Body of pancreas (tissue), 4 donors: ENCODE measurements around the gene SCGN. TPM values are rescaled to one million over a fixed set of nuclear protein-coding genes. Genes with fewer than 3 reads are reported as not detected.

Experiments used
- ATAC-seq: fragments of 150-250 bp; one replicate; pipeline ENCODE4 v1.9.1; 2016
- DNase-seq, 4 donors: peaks; one replicate each; pipeline ENCODE4 v3.0.0-alpha.2; 2019
- H3K27ac ChIP-seq, 4 donors: fragments of 200-600 bp; sonication (generic); 1 replicate in 3 of 4; 2 replicates in 1 of 4; pipeline versions ENCODE4 v1.5.1 to v1.6.1; 2016 to 2019; ENCODE audit warnings: mild to moderate bottlenecking in 1 of 4, mixed read lengths in 1 of 4, moderate library complexity in 1 of 4
- H3K27me3 ChIP-seq, 2 donors: fragments of 200-600 bp; sonication (generic); one replicate each; pipeline ENCODE4 v1.6.0; 2016; ENCODE audit warnings: mild to moderate bottlenecking in 1 of 2
- H3K36me3 ChIP-seq, 2 donors: fragments of 200-600 bp; sonication (generic); replicated peaks in 1 of 2; 2 replicates each; pipeline ENCODE4 v1.5.1; 2016; ENCODE audit warnings: low read depth in 2 of 2; ENCODE audit not compliant: insufficient read depth in 1 of 2
- H3K4me1 ChIP-seq: fragments of 200-600 bp; sonication (generic); one replicate; pipeline ENCODE4 v1.6.0; 2016
- H3K4me3 ChIP-seq, 2 donors: fragments of 200-600 bp; sonication (generic); 1 replicate in 1 of 2; 2 replicates in 1 of 2; pipeline ENCODE4 v1.5.1; 2016 to 2019
- H3K9me3 ChIP-seq, 3 donors: fragments of 200-600 bp; sonication (generic); 1 replicate in 2 of 3; 2 replicates in 1 of 3; pipeline ENCODE4 v1.5.1; 2016
- CTCF ChIP-seq, 7 experiments: fragments of 450-650 bp in 4 of 7; fragments of 200-600 bp in 3 of 7; sonication (generic) in 3 of 7; IDR thresholded peaks; one replicate each; pipeline ENCODE4 v1.5.1; 2016 to 2019; ENCODE audit warnings: antibody characterized with exemption in 7 of 7
- POLR2A ChIP-seq, 3 donors: fragments of 450-650 bp; IDR thresholded peaks; one replicate each; pipeline ENCODE4 v1.6.1; 2016; ENCODE audit warnings: antibody characterized with exemption in 3 of 3, mild to moderate bottlenecking in 2 of 3
- WGBS, 2 donors: methylation state at CpG; one replicate each; pipeline ENCODE4 v1.1.5; 2017; 5-methylcytosine and 5-hydroxymethylcytosine counted together
- intact Hi-C: fragments of 100-400 bp; cut with DNase I; formaldehyde crosslinking; loops from one replicate; pipeline ENCODE4 v1.15.1; 2023
- total RNA-seq, 2 donors: library from RNA; depleted of rRNA; stranded (reverse); fragments of >200 nt; gene quantifications; one replicate each; pipeline ENCODE4 v1.1.0, GENCODE V29; 2016

The SCGN gene
- total RNA-seq, 2 donors from 2014 or later = 26.7 to 38.1 TPM

- H3K4me3 ChIP-seq = no peak overlapping the region
- H3K4me1 ChIP-seq = peaks cover 5% of the 10 kb centered on the region
- no peak for TF ChIP-seq CTCF (IDR thresholded peaks at IDR 0.05)
- TF ChIP-seq POLR2A (IDR thresholded peaks at IDR 0.05) = no peak
- no peaks in the 10 kb centered on the region for H3K9me3 ChIP-seq
- H3K27ac ChIP-seq = no peak overlapping the region
- H3K27me3 ChIP-seq = no peaks in the 10 kb centered on the region
- no peaks in the 10 kb centered on the region for H3K36me3 ChIP-seq
- no peak for ATAC-seq
- DNase-seq = no peak
- 83 to 84% methylated on average over 4 of the region's 4 CpGs for WGBS, 2 donors
- intact Hi-C loops = no loop called here
Observed at GRCh38 chr6:25628471-25629197, 23.4 kb upstream of the SCGN start.

GRCh38 chr6:25629198-25629576, 22.8 kb upstream of the SCGN start:
- no peaks in the 10 kb centered on the region for H3K9me3 ChIP-seq
- no peaks in the 10 kb centered on the region for H3K36me3 ChIP-seq
- TF ChIP-seq CTCF (IDR thresholded peaks at IDR 0.05) = no peak
- H3K27me3 ChIP-seq = no peaks in the 10 kb centered on the region
- H3K4me1 ChIP-seq = no peaks in the 10 kb centered on the region
- no peak overlapping the region for H3K4me3 ChIP-seq
- 20 to 21% methylated on average over 4 of the region's 4 CpGs for WGBS, 2 donors
- intact Hi-C loops = no loop called here
- no peak overlapping the region for H3K27ac ChIP-seq
- peak in 2 of 4 donors; percentile 8 to 22 for DNase-seq
- no peak for ATAC-seq

GRCh38 chr6:25630508-25631278, 21.3 kb upstream of the SCGN start:
- H3K27ac ChIP-seq = no peak overlapping the region
- no peak overlapping the region for H3K4me3 ChIP-seq
- intact Hi-C loops = no loop called here
- no peaks in the 10 kb centered on the region for H3K4me1 ChIP-seq
- WGBS, 2 donors = 59 to 62% methylated on average over 4 of the region's 4 CpGs
- no peaks in the 10 kb centered on the region for H3K9me3 ChIP-seq
- no peaks in the 10 kb centered on the region for H3K36me3 ChIP-seq
- no peak for DNase-seq
- H3K27me3 ChIP-seq = no peaks in the 10 kb centered on the region
- ATAC-seq = no peak
- TF ChIP-seq POLR2A (IDR thresholded peaks at IDR 0.05) = no peak
- no peak for TF ChIP-seq CTCF (IDR thresholded peaks at IDR 0.05)

GRCh38 chr6:25635886-25636317, 16.1 kb upstream of the SCGN start:
- intact Hi-C loops = no loop called here
- DNase-seq = no peak
- Histone ChIP-seq H3K4me1 (peaks cover 14% of the 10 kb centered on the region), H3K4me3 (no peak overlapping the region), H3K36me3 (no peaks in the 10 kb centered on the region), H3K27me3 (no peaks in the 10 kb centered on the region), H3K9me3 (no peaks in the 10 kb centered on the region), H3K27ac (no peak overlapping the region)
- WGBS, 2 donors = 72 to 90% methylated on average over 2 of the region's 2 CpGs
- no peak for TF ChIP-seq CTCF (IDR thresholded peaks at IDR 0.05)
- no peak for TF ChIP-seq POLR2A (IDR thresholded peaks at IDR 0.05)
- ATAC-seq = no peak
